EL (cell line): Measurements from ENCODE around the gene RHBDF2.

Source experiments
- DNase-seq: peaks from one replicate; pipeline ENCODE4 v3.0.0-alpha.2; 2016

The RHBDF2 gene

GRCh38 chr17:76452660-76453430, 48.4 kb downstream of the RHBDF2 start, which contains the start of gene UBE2O:
TSS of gene UBE2O (minus strand) at chr17:76453152. CDS start at chr17:76453141, 11 bp downstream.
- peak; percentile 86 for DNase-seq

DNA sequence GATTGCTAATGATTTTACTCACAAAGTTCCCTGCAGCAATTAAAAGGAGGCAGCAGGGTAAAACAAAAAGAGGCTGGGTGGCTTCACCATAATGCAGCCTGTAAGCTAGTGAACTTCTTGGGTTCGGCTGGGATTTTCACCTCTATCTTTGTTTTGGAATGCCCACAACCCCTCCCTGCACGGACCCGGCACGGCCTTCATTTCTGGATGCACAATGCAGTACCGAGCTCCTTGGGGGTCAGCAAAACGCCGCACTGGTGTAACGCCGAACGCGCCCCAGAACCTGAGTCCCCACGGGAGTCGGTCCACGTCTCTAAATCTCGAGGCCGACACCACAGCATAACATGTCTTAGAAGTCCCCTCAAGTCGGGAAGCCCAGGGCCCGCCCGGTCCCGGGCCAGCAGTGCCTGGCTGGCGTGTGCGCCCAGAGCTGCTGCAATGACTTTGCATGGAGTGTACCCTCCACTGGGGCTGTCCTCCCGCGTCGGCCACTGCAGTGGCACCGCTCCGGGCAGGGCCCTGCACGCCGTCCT, 49.0 kb downstream of the RHBDF2 start:
- peak; percentile 28 for DNase-seq

DNA sequence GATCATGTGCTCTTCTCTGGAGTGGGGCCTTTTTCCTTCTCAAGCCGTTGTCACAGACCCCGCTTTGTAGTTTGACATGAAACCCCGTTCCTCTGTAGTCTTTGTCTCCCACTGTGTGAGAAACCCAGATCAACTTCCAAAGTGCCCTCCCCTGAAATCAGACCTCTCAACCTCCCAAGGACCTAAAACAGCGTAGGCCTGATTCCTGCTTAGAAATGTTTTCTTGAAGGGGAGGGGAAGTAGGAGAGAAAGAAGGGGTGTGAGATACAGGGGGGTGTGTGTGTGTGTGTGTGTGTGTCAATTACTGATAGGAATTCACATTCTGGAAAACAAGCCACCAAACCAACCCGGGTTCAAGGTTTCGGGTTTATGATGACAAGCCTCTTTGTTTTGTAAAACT, 49.7 kb downstream of the RHBDF2 start:
- no peak for DNase-seq

- DNase-seq, result no peak
Measured at GRCh38 chr17:76449126-76449525, 52.1 kb downstream of the RHBDF2 start.

DNA sequence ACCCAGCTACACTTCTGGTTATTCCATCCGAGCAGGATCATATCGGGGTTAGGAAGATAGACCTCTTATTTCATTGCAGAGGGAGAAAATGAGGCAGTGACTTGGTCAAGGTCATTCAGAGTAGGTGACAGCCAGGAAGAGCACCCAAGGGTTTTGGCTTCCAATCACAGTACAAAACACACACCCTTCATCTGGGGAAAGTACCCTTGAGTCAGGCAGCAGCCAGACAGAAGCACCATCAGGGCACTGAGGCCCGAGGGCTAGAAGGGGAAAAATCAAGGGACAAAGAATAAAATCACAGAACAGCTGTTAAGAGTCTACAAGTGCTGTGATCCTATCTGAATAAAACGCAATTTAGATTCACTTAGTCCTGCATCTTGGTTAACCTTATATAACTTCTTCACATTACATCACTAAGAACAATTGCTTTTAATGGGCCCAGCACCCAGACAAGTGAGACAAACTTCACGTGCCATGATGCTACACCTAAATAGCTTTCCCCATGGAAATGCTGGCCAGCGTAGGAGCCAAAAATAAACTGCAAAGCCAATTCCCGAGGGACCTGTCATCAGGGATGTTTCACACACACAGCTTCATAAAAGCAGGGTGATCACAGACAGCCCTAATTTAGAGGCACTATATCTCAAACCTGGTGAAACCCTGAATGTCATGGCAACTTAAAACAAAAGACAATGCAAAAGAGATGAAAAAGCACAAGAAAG, 53.1 kb downstream of the RHBDF2 start:
- peak; percentile 24 for DNase-seq

- DNase-seq, result peak; percentile 90
Measured at GRCh38 chr17:76446449-76447231, 54.6 kb downstream of the RHBDF2 start.

GRCh38 chr17:76445697-76446448, 55.4 kb downstream of the RHBDF2 start:
- DNase-seq, result no peak

GRCh38 chr17:76444518-76445311, 56.5 kb downstream of the RHBDF2 start:
- peak; percentile 71 for DNase-seq

DNA sequence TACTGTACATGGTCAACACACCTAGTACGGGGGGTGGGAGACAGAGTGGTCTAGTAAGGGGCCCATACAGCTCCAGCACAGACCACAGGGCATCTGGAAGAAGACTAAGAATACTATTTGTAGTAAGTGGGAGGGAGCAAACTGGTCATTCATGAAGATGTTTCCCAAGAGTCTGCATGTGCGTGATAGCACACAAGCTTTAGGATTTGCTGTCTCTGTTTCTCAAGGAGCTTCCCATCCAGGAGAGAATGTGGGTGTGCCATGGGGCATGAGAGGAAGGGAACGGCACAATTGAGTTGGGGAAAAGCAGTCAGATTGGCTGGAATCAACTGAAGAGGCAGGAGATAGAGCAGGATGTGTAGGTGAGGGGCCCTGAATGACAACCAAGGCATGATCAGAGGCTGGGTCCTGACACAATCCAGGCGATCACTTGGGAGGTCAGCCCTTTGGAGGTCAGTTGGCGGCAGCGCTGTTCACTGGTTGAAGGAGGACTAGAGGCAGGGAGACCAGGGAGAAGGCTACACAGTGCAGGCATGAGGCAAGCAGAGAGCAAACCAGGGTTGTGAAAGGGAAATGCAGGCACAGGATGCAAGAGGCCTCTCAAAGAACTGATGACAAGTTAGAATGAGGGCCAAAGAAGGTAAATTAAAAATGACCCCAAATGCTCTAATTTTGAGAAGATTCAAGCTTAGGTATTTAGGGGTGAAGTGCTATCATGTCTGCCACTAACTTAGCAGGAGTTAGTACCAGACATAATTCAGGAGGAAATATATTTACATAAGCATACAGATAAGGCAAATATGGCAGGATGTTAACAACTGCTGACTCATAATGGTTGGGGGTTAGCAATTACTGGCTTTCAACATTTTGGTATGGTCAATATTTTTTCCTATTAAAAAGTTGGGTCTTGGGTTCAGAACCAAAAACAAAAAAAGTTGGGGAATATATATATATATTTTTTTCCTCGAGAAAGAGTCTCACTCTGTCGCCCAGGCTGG, 58.6 kb downstream of the RHBDF2 start:
- DNase-seq, result peak; percentile 34

DNA sequence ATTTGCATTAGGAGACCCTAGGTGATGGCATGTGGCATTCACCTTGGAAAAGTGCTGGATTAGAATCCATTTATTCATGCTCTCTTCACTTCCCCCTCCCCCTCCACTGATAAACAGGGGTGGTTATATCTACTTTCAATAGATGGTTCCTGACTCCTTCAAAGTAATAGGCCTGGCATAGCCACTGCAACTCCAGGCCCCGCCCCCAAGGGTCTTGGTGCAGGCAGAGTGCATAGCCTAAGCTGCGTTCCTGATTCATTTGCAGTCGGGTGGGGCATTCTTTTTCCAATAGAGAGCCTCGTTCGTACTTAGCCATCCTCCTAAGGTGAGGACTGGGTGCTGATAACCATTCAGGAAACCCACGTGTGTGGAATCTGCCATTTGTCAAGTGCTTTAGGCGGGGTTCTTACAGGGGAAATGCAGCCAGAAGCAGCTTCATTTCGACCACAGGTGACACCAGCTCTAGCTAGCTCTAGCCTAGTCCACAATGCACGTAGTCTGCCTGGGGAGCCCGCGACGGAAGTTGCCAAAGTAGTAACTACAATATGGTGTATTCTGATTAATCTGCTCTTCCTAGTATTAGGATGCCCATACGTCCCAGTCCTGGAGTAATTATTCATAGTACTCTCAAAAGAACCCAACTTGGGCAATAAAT, 59.4 kb downstream of the RHBDF2 start:
- DNase-seq, result no peak

DNA sequence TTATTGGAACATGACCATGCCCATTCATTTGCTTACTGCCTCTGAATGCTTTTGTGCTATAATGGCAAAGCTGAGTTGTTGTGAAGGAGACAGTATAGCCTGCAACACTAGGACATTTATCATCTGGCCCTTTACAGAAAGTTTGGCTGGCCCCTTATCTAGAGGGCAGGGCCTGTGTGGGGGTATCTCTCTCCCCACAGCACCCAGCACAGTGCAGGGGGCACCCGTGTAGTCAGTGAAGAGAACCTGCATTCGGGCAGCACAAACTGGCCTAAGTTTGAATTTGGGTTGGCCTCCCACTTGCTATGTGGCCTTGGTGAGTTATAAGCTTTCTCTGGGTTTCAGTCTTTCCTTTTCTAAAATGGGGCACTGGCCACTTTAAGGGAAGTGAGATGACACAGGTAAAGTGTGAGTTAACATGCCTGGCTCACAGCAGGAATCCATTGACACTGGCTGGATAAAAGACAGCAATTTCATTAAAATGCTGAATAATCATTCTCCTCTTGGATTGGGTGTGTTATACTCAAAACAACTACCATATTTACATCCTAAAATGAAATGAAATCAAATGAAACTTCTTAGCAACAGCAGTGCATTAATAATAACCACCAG, 60.4 kb downstream of the RHBDF2 start:
- DNase-seq, result no peak

DNA sequence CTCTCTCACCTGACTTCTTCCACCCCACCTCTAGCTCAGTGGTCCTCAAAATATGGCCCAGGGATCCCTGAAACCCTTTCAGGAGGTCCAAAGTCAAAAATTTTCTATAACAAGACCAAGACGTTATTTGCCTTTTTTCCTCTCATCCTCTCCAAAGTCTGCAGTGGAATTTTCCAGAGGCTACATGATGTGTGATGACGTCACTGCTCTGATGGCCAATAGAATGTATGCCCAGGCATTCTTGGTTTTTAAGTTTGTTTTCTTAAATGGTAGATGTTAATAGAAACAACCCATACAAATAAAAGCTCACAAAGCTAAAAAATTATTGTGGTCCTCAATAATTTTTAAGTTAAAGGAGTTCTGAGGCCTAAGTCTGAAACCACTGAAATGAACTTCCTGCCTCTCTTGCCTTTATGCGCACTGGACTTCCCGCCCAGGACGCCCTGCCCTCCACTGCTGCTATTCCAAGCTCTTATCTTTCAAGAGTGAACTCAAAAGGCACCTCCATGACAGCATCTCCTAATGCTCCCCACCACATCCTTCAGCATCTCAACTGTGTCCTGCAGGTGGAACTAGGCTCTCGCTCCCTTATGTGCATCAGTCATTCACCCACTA, 61.8 kb downstream of the RHBDF2 start:
- no peak for DNase-seq

DNA sequence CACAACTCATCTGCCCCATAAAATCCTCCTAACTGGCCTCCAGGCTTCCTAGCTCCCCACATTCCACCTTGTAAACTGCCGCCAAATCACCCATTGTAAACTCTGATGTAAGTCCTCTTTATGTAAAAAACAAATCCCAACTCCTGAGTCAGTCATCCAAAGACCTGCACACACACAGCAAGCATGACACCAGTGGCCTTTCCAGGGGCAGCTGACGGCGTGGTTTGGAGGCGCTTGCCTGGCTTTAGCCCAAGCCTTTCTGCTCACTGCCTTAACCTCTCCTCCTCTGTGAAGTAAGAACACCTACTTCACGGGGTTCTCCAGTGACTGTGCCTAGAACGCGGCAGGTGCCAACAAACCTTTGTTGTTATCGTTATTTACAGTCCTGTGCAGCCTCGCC, 62.3 kb downstream of the RHBDF2 start:
- DNase-seq, result no peak

GRCh38 chr17:76437467-76438402, 63.5 kb downstream of the RHBDF2 start:
- DNase-seq, result no peak

DNA sequence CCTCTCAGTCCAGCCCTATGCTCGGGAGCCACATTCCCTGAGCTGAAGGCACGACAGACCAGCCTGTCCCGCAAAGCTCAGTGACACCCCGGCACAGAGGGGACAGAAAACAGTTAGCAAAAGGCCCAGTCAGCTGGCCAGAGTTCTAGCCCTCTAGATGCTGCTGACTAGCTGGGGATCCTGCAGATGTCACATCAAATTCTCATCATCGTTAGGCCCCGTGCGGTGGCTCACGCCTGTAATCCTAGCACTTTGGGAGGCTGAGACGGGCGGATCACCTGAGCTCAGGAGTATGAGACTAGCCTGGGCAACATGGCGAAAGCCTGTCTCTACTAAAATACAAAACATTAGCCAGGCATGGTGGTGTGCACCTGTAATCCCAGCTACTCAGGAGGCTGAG, 65.5 kb downstream of the RHBDF2 start:
- no peak for DNase-seq

GRCh38 chr17:76434870-76435269, 66.4 kb downstream of the RHBDF2 start:
- DNase-seq, result no peak

DNA sequence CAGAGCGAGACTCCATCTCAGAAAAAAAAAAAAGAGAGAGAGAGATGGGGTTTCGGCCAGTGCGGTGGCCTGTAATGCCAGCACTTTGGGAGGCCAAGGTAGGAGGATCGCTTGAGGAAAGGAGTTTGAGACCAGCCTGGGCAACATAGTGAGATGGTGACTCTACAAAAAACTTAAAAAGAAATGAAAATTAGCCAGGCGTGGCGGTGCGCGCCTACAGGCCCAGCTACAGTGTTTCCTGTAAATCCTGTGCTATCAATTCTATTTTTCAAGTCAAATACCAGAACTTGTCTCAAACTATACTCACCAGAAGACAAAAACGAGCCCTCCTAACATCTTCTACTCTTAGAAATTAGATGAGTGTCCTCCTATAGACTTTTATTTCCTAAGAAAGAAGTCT, 67.5 kb downstream of the RHBDF2 start:
- no peak for DNase-seq
